Raji (cell line): Measurements from ENCODE around the gene ZFYVE9.

Experiments
- POLR2A ChIP-seq: IDR thresholded peaks from 2 replicates; pipeline ENCODE4 v1.6.1; 2011; ENCODE audit warnings: low read depth, low read length, control low read depth; ENCODE audit not compliant: insufficient read depth

The ZFYVE9 gene

DNA sequence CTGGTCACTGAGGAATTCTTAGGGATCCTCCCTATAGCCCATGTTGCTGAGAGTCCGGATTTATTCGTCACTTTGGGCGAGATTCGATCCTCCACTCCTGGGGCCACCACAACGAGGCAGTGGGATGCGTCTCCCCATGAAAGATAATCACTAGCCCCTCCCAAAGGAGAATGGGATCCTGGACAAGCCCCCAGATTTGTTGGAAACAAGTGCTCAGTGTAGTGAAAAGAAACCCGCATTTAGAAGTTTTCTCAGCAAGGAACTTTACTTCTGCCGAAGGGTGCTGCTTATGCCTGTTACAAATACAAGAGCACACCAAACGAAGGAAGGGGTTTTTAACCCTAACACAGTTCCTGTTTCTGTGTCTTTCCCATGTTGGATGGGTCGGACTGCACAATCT, 83.3 kb downstream of the ZFYVE9 start:
- no peak for TF ChIP-seq POLR2A

GRCh38 chr1:52229494-52229893, 87.6 kb downstream of the ZFYVE9 start:
- TF ChIP-seq POLR2A, result no peak

DNA sequence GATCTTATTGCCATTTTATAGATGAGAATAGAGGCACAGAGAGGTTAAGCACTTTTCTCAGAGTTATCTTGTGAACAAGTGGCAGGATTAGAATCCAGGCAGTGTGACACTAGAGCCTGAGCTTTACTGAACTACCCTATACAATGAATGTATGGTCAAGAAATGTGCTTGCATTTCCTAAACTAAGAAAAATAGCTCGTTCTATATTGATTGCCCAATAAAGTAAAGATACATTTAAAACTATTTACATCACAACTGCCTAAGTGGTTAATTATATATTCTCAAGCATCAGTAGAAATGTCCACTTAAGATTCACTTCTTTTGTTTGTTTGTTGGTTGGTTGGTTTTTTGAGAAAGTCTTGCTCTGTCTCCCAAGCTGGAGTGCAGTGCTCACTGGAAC, 91.6 kb downstream of the ZFYVE9 start:
- no peak for TF ChIP-seq POLR2A

GRCh38 chr1:52234014-52234413, 92.1 kb downstream of the ZFYVE9 start:
- no peak for TF ChIP-seq POLR2A

GRCh38 chr1:52234708-52235107, 92.8 kb downstream of the ZFYVE9 start:
- no peak for TF ChIP-seq POLR2A

DNA sequence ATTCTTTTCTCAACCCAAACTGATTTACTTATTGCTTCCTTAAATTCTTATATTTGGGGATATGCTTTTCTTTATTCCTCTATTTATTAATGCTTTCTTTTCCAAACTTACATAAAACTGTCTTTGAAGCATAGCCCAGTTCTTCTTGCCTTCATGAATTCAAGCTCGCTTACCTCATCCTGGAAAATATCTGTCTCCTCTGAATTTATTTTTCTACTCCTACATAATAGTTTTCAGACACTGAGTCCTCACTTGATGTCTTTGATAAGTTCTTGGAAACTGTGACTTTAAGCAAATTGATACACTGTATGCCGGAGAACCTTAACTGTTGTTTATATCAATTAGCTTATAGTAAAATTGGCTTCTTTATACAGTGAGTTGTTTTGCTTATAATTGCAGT, 93.8 kb downstream of the ZFYVE9 start:
- TF ChIP-seq POLR2A, result no peak

GRCh38 chr1:52237430-52237829, 95.5 kb downstream of the ZFYVE9 start:
- TF ChIP-seq POLR2A, result no peak

- TF ChIP-seq POLR2A, result no peak
Observed at GRCh38 chr1:52238474-52238873, 96.6 kb downstream of the ZFYVE9 start.

DNA sequence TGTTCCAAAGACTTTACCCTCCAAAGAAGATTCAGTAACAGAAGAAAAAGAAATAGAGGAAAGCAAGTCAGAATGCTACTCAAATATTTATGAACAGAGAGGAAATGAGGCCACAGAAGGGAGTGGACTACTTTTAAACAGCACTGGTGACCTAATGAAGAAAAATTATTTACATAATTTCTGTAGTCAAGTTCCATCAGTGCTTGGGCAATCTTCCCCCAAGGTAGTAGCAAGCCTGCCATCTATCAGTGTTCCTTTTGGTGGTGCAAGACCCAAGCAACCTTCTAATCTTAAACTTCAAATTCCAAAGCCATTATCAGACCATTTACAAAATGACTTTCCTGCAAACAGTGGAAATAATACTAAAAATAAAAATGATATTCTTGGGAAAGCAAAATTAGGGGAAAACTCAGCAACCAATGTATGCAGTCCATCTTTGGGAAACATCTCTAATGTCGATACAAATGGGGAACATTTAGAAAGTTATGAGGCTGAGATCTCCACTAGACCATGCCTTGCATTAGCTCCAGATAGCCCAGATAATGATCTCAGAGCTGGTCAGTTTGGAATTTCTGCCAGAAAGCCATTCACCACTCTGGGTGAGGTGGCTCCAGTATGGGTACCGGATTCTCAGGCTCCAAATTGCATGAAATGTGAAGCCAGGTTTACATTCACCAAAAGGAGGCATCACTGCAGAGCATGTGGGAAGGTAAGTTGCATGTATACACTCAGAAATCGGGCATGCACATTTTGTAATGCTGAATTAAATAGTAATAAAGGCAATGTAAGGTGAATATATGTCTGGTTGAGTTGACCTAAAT, 97.2 kb downstream of the ZFYVE9 start:
- no peak for TF ChIP-seq POLR2A

- TF ChIP-seq POLR2A, result no peak
Observed at GRCh38 chr1:52239708-52240001, 97.8 kb downstream of the ZFYVE9 start.

- TF ChIP-seq POLR2A, result no peak
Observed at GRCh38 chr1:52240592-52241210, 98.8 kb downstream of the ZFYVE9 start.

DNA sequence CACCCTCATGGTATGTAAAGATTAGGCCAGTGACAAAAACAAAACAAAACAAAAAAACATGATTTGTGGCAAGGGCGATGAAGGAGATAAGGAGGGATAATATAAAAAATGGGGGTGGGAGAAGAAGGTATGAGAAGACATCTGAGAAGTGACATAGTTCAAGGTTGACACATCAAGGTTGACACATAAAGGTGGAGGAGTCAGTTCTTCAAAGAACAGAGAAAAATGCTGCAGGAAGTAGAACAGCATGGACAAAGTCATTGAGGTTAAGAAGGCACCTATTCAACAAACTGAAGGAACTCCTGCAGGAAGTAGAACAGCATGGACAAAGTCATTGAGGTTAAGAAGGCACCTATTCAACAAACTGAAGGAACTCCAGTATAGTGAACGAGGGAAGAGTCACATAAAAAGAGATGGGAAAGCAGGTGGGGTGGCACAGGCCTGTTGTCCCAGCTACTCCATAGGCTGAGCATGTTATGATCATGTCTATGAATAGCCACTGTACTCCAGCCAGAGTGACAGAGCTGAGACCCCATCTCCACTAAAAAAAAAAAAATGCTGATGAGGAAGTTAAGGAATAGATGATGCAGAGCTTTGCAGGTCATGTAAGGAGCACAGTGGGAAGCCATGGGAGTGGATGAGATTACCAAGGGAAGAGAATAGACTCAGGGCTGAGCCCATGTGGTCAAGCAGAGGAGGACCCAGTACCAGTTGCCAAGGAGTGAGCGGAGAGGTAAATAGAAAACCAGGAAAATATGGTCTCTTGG, 101.5 kb downstream of the ZFYVE9 start:
- TF ChIP-seq POLR2A, result no peak

- TF ChIP-seq POLR2A, result no peak
Observed at GRCh38 chr1:52249831-52250230, 107.9 kb downstream of the ZFYVE9 start.

- no peak for TF ChIP-seq POLR2A
Observed at GRCh38 chr1:52253421-52253820, 111.5 kb downstream of the ZFYVE9 start.

DNA sequence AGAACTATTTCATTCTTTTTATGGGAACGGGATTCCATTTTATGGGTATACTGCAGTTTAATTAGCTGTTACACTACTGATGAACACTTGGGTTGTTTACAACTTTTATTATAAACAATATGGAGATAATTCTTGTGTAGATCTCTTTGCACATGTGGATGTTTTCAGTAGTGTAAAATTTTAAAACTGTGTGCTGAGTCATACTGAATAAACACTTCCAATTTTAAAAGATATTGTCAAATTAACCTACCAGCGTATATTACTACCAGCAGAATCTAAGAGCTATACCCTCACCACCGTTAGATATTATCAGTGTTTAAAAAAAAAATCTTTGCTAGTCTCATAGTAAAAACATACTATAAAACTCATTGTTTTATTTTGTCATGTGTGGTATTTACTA, 118.0 kb downstream of the ZFYVE9 start:
- TF ChIP-seq POLR2A, result no peak
